ENCODE results near the gene PSMB10.

DNA sequence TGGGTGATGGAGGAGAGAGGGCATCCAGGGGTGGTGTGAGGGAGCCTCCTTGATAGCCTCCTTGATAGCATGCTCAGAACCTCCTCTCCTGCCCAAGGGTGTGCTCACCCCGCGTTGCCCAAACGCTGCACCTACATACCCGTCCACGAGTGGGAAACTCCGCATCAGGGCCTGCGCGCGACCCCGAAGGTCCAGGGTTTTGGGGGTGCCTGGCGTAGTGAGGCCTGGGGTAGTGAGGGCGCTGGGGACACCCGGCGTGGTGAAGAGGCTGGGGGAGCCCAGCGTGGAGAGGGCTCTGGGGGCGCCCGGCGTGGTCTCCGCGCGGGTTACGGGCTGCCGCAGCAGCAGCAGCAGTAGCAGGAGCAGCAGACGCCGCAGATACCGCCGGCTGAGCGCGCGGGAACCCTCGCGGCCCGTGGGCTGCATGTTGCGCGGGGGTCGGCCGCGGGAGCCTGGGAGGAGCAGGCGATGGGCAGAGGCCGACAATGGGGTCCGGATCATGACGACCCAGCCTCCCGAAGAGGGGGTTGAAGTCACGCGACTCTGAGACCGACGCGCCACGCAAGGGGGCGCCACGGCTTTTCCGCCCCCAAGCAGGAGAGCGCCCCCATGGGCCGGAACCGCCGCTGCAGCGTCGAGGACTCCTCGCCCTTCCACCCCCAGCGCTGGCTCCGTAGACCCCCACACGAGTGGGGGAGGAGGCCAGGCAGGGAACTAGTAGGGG lies 43.5 kb upstream of the PSMB10 start, which contains the start of gene DPEP3:
- TF ChIP-seq, protein P1, sequence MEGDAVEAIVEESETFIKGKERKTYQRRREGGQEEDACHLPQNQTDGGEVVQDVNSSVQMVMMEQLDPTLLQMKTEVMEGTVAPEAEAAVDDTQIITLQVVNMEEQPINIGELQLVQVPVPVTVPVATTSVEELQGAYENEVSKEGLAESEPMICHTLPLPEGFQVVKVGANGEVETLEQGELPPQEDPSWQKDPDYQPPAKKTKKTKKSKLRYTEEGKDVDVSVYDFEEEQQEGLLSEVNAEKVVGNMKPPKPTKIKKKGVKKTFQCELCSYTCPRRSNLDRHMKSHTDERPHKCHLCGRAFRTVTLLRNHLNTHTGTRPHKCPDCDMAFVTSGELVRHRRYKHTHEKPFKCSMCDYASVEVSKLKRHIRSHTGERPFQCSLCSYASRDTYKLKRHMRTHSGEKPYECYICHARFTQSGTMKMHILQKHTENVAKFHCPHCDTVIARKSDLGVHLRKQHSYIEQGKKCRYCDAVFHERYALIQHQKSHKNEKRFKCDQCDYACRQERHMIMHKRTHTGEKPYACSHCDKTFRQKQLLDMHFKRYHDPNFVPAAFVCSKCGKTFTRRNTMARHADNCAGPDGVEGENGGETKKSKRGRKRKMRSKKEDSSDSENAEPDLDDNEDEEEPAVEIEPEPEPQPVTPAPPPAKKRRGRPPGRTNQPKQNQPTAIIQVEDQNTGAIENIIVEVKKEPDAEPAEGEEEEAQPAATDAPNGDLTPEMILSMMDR (conservative IDR thresholded peaks at IDR 0.05; ENCODE audit: low read length) = no peak
- TF ChIP-seq EZH2phosphoT487 (IDR thresholded peaks at IDR 0.05; ENCODE audit: borderline replicate concordance) = no peak

All from Loucy (cell line).